Psoas muscle (tissue), 8 donors: ENCODE results near the gene TCF19. TPM values are rescaled to one million over a fixed set of nuclear protein-coding genes. Genes with fewer than 3 reads are reported as not detected.

ENCODE experiments used
- ATAC-seq, 4 donors: fragments of 200-7000 bp; cut with Tn5 transposase; one replicate each; pipeline ENCODE4 v1.9.1; 2020; ENCODE audit warnings: moderate library complexity in 3 of 4, mild to moderate bottlenecking in 2 of 4
- DNase-seq, 2 donors: peaks; one replicate each; pipeline ENCODE4 v3.0.0-alpha.2; 2020
- H3K27ac ChIP-seq: fragments of 200-600 bp; one replicate; pipeline ENCODE4 v1.8.0; 2022
- H3K27me3 ChIP-seq, 3 donors: fragments of 200-600 bp in 1 of 3; one replicate each; pipeline versions ENCODE4 v1.6.1 to v1.8.0; 2013 to 2022; ENCODE audit warnings: low read length in 2 of 3, mild to moderate bottlenecking in 2 of 3, moderate library complexity in 1 of 3; ENCODE audit not compliant: insufficient read depth in 3 of 3
- H3K36me3 ChIP-seq, 2 donors: fragments of 200-600 bp in 1 of 2; one replicate each; pipeline versions ENCODE4 v1.6.1 to v1.8.0; 2013 to 2022; ENCODE audit warnings: low read depth in 1 of 2, mild to moderate bottlenecking in 1 of 2, moderate library complexity in 1 of 2; ENCODE audit not compliant: insufficient read depth in 1 of 2
- H3K4me1 ChIP-seq: fragments of 200-600 bp; one replicate; pipeline ENCODE4 v1.8.0; 2022
- H3K4me3 ChIP-seq: fragments of 200-600 bp; one replicate; pipeline ENCODE4 v1.8.0; 2022; ENCODE audit warnings: mild to moderate bottlenecking
- H3K9me3 ChIP-seq: fragments of 200-600 bp; one replicate; pipeline ENCODE4 v1.8.0; 2022
- whole genome bisulfite sequencing, 3 donors: extraction: QIAGEN DNeasy Blood & Tissue Kit; methylation state at CpG; one replicate each; pipeline versions ENCODE4 v1.1.6 to v1.1.7; 2013; 5-methylcytosine and 5-hydroxymethylcytosine counted together
- intact Hi-C, 2 donors: fragments of 100-400 bp; cut with DNase I; formaldehyde crosslinking; loops; one replicate each; pipeline versions ENCODE4 v1.11.0 to v1.14.2; 2022
- polyA plus RNA-seq, 3 donors: library from polyadenylated mRNA; stranded (reverse); fragments of 200-250 nt; gene quantifications; one replicate each; pipeline ENCODE4 v1.2.3, GENCODE V29; 2013
- total RNA-seq, 4 donors: library from RNA; stranded (reverse); fragmentation: NEBNext Ultra II Directional in 2 of 4; extraction: Animal tissue kit (Norgen Biotek cat#: 25700) in 2 of 4; gene quantifications; one replicate each; pipeline versions ENCODE4 v1.2.1 to v1.2.4, GENCODE V29; 2021 to 2023
- TF ChIP-seq, protein P1 (sequence below): fragments of 200-600 bp; IDR thresholded peaks from one replicate; pipeline ENCODE4 v1.8.0; 2022; ENCODE audit warnings: antibody characterized with exemption
- donor health status: healthy with polysubstance abuse.
- donor health status: DM: no; HTN: no; CAD: no; lungs with moderate emphysema.
- donor health status: Bipolar disorder and iron deficiency.
- donor health status: healthy.
- donor health status: DM: yes; HTN: yes; CAD: no.
- donor health status: DM: no; HTN: no; CAD: no.
- donor health status: DM: no; HTN: no; CAD: no.
- donor health status: DM: yes; HTN: yes; CAD: no.

Gene TCF19
- total and polyA plus RNA-seq, 7 donors: 1.4 to 4.8 (median 1.8) TPM

DNA sequence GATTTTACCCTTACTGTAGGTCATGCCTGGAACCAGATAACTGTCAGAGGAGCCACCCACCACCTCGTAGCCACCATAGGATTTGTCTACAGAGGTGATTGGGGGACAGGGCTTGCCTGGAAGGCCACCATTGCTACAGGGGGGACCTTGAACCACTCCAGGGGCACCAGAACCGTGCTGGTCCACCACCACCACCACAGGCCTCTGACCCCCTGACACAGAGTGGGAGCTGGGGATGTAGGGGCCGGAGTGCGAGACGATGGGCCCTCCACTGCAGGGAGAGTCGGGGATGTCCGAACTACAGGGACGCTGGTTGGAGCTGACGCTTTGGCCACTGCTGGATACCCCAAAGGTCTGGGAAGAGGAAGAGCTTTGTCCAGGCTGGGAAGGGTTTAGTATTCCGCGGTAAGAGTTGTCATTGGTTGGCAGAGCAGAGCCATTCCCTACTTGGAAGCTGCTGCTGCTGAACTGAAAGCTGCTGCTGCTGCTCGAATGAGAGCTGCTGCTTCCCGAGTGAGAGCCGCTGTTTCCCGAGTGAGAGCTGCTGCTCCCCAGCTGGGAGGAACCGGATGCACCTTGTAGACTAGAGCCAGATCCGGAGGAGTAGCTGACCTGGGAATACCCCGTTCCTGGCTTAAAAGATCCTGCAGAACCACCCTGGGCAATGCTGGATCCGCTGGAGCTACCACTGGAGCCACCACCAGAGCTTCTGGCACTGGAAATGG is 41.6 kb upstream of the TCF19 start:
- DNase-seq: peak in 1 of 2 donors; percentile 45

GRCh38 chr6:31118178-31118577 is 40.2 kb upstream of the TCF19 start:
- intact Hi-C loops: no loop called here
- peaks cover 0 to 14% (median 0%) of the 10 kb centered on the region in 3 donors for H3K27me3 ChIP-seq
- no peak overlapping the region for H3K27ac ChIP-seq
- ATAC-seq (no peak), DNase-seq (no peak)
- TF ChIP-seq, protein P1, sequence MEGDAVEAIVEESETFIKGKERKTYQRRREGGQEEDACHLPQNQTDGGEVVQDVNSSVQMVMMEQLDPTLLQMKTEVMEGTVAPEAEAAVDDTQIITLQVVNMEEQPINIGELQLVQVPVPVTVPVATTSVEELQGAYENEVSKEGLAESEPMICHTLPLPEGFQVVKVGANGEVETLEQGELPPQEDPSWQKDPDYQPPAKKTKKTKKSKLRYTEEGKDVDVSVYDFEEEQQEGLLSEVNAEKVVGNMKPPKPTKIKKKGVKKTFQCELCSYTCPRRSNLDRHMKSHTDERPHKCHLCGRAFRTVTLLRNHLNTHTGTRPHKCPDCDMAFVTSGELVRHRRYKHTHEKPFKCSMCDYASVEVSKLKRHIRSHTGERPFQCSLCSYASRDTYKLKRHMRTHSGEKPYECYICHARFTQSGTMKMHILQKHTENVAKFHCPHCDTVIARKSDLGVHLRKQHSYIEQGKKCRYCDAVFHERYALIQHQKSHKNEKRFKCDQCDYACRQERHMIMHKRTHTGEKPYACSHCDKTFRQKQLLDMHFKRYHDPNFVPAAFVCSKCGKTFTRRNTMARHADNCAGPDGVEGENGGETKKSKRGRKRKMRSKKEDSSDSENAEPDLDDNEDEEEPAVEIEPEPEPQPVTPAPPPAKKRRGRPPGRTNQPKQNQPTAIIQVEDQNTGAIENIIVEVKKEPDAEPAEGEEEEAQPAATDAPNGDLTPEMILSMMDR: no peak
- WGBS, 3 donors: 76 to 88% (median 87%) methylated on average over 7 of the region's 7 CpGs
- peaks cover 11% of the 10 kb centered on the region for H3K4me1 ChIP-seq
- H3K9me3 ChIP-seq: no peaks in the 10 kb centered on the region
- no peaks in the 10 kb centered on the region for H3K36me3 ChIP-seq
- H3K4me3 ChIP-seq: no peak overlapping the region

More for the DNA sequence above, 41.6 kb upstream of the TCF19 start:
- peak in 1 of 4 donors; percentile 27 for ATAC-seq
- H3K4me1 ChIP-seq: no peaks in the 10 kb centered on the region
- no peaks in the 10 kb centered on the region for H3K36me3 ChIP-seq
- peaks cover 0 to 14% (median 0%) of the 10 kb centered on the region in 3 donors for H3K27me3 ChIP-seq
- no peak overlapping the region for H3K4me3 ChIP-seq
- H3K27ac ChIP-seq: no peak overlapping the region
- TF ChIP-seq, protein P1: no peak
- no peaks in the 10 kb centered on the region for H3K9me3 ChIP-seq
- intact Hi-C loops: no loop called here
- 63 to 69% (median 63%) methylated on average over 19 of the region's 19 CpGs for WGBS, 3 donors

DNA sequence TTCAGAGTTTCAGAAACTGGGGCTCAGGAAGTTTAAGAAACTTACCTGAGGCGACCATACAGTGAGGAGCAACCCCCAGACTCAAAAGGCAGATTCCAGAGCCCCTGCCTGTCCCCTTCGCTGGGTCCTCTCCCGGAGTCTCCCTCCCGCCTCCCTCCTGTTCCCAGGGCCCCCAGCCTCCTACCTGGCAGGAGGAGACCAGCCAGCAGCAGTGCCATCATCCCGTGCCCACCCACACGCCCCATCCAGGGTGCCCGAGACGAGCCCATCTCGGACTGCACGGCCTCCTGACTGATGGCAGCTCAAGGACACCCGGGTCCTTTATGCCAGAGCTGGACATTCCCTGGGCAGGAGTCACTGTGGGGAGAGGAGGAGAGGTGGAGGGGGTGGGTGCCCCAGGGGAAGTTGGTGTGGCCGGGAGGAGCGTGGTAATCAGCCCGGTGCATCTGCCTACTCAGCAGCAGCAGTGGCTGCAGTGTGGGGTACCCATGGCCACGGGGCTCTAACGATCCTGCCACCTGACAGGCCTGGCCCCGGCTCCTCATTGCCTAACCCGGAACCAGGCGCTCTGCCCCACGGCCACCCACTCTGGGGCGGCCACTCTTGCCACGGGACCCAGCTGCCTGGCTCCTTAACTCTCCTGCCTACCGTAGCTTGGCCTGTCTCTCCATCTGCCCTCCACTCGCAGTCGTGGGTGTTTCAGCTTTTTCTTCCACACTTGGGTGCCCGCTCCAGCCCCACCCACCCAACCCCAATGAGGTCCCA is 38.1 kb upstream of the TCF19 start, which contains the start of gene CDSN:
Gene CDSN (minus strand): TSS at position 296 of the 765 bp plus-strand sequence. CDS start 27 bp downstream, at position 269.
- ATAC-seq: no peak

GRCh38 chr6:31121131-31121790 is 37.1 kb upstream of the TCF19 start:
- peaks cover 0 to 7% (median 0%) of the 10 kb centered on the region in 3 donors for H3K27me3 ChIP-seq
- peaks cover 18% of the 10 kb centered on the region for H3K4me1 ChIP-seq
- H3K4me3 ChIP-seq: no peak overlapping the region
- H3K27ac ChIP-seq: no peak overlapping the region
- intact Hi-C loops: no loop called here
- no peaks in the 10 kb centered on the region for H3K9me3 ChIP-seq
- no peaks in the 10 kb centered on the region for H3K36me3 ChIP-seq
- TF ChIP-seq, protein P1: no peak
- 85 to 88% (median 88%) methylated on average over 12 of the region's 12 CpGs for WGBS, 3 donors
- DNase-seq (no peak), ATAC-seq (no peak)

More for the DNA sequence above, 38.1 kb upstream of the TCF19 start, which contains the start of gene CDSN:
- TF ChIP-seq, protein P1: no peak
- H3K4me1 ChIP-seq: peaks cover 16% of the 10 kb centered on the region
- H3K4me3 ChIP-seq: no peak within 1 kb of the TSS
- DNase-seq: peak in 1 of 2 donors; percentile 54
- H3K27ac ChIP-seq: no peak within 1 kb of the TSS
- peaks cover 0 to 10% (median 0%) of the 10 kb centered on the region in 3 donors for H3K27me3 ChIP-seq
- no peaks in the 10 kb centered on the region for H3K9me3 ChIP-seq
- WGBS, 3 donors: 73 to 79% (median 75%) methylated on average over 24 to 26 of the region's 26 CpGs
- intact Hi-C loops: no loop called here
- no peaks in the 10 kb centered on the region for H3K36me3 ChIP-seq
